ENCODE results near the gene NRK. TPM values are rescaled to one million over a fixed set of nuclear protein-coding genes. Genes with fewer than 3 reads are reported as not detected.

The NRK gene
- polyA plus RNA-seq, 1 donor (not counting 4 experiments of a cell fraction or from before 2014, with no cell fraction given): 0.28 TPM

- Histone ChIP-seq H2AFZ (ENCODE audit: control insufficient read depth, low read length) (no peak overlapping the region), H3K79me2 (ENCODE audit: control insufficient read depth, insufficient read depth, low read length) (no peaks in the 10 kb centered on the region), H3K36me3 (ENCODE audit: control insufficient read depth in 2 of 2, extremely low read depth in 1 of 2, insufficient read depth in 2 of 2, low read length in 2 of 2) (no peaks in the 10 kb centered on the region), H3K4me3 (ENCODE audit: control insufficient read depth in 2 of 3, extremely low read depth in 1 of 3, insufficient read depth in 2 of 3, low read depth in 1 of 3, low read length in 3 of 3) (no peak overlapping the region), H3K9me1 (ENCODE audit: control insufficient read depth, extremely low read depth, insufficient read depth, low read length) (no peaks in the 10 kb centered on the region), H3K9ac (ENCODE audit: control insufficient read depth, extremely low read depth, insufficient read depth, low read length) (no peak overlapping the region), H3K27ac (ENCODE audit: control insufficient read depth, insufficient read depth, low read length) (no peak overlapping the region), H3K4me1 (ENCODE audit: control insufficient read depth, extremely low read depth, insufficient read depth, low read length) (no peaks in the 10 kb centered on the region), H4K20me1 (ENCODE audit: control insufficient read depth, extremely low read depth, insufficient read depth, low read length) (no peaks in the 10 kb centered on the region), H3K27me3 (ENCODE audit: control insufficient read depth, extremely low read depth, insufficient read depth, low read length) (no peaks in the 10 kb centered on the region), H3K9me3 (ENCODE audit: control insufficient read depth, low read depth, low read length) (no peaks in the 10 kb centered on the region), H3K4me2 (ENCODE audit: control insufficient read depth, extremely low read depth, insufficient read depth, low read depth, low read length) (no peak overlapping the region)
- TF ChIP-seq, protein P1, sequence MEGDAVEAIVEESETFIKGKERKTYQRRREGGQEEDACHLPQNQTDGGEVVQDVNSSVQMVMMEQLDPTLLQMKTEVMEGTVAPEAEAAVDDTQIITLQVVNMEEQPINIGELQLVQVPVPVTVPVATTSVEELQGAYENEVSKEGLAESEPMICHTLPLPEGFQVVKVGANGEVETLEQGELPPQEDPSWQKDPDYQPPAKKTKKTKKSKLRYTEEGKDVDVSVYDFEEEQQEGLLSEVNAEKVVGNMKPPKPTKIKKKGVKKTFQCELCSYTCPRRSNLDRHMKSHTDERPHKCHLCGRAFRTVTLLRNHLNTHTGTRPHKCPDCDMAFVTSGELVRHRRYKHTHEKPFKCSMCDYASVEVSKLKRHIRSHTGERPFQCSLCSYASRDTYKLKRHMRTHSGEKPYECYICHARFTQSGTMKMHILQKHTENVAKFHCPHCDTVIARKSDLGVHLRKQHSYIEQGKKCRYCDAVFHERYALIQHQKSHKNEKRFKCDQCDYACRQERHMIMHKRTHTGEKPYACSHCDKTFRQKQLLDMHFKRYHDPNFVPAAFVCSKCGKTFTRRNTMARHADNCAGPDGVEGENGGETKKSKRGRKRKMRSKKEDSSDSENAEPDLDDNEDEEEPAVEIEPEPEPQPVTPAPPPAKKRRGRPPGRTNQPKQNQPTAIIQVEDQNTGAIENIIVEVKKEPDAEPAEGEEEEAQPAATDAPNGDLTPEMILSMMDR (optimal IDR thresholded peaks at IDR 0.05 in 1 of 3, IDR thresholded peaks at IDR 0.05 in 1 of 3, conservative IDR thresholded peaks at IDR 0.05 in 1 of 3; ENCODE audit: extremely low read depth in 1 of 3, insufficient read depth in 2 of 3, low read length in 3 of 3): no peak
- no peak for TF ChIP-seq EZH2 (IDR thresholded peaks at IDR 0.05; ENCODE audit: low read length)
- no peak for DNase-seq (ENCODE audit: low read depth, low spot score)
- dilution Hi-C loops (cut with MboI; ENCODE audit: extremely low pct_ligation_motif_present, low sequenced_read_pairs): no loop called here
- FAIRE-seq: no peak
These were observed 72.4 kb downstream of the NRK start for GRCh38 chrX:105894721-105895120.

DNA sequence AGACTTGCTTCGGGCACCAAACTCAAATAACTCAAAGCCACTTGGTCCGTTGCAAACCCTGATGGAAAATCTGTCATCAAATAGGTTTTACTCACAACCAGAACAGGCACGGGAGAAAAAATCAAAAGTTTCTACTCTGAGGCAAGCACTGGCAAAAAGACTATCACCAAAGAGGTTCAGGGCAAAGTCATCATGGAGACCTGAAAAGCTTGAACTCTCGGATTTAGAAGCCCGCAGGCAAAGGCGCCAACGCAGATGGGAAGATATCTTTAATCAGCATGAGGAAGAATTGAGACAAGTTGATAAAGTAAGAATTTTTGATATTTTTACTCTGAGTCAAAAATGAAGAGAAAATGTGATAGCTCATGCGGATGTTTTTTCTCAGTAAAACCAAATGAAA is 87.2 kb downstream of the NRK start:
- Histone ChIP-seq H3K4me2 (ENCODE audit: control insufficient read depth, extremely low read depth, insufficient read depth, low read depth, low read length) (no peak overlapping the region), H3K4me1 (ENCODE audit: control insufficient read depth, extremely low read depth, insufficient read depth, low read length) (no peaks in the 10 kb centered on the region), H3K27ac (ENCODE audit: control insufficient read depth, insufficient read depth, low read length) (no peak overlapping the region), H3K36me3 (ENCODE audit: control insufficient read depth in 2 of 2, extremely low read depth in 1 of 2, insufficient read depth in 2 of 2, low read length in 2 of 2) (no peaks in the 10 kb centered on the region), H3K79me2 (ENCODE audit: control insufficient read depth, insufficient read depth, low read length) (no peaks in the 10 kb centered on the region), H4K20me1 (ENCODE audit: control insufficient read depth, extremely low read depth, insufficient read depth, low read length) (no peaks in the 10 kb centered on the region), H3K9me1 (ENCODE audit: control insufficient read depth, extremely low read depth, insufficient read depth, low read length) (no peaks in the 10 kb centered on the region), H2AFZ (ENCODE audit: control insufficient read depth, low read length) (no peak overlapping the region), H3K9me3 (ENCODE audit: control insufficient read depth, low read depth, low read length) (no peaks in the 10 kb centered on the region), H3K4me3 (ENCODE audit: control insufficient read depth in 2 of 3, extremely low read depth in 1 of 3, insufficient read depth in 2 of 3, low read depth in 1 of 3, low read length in 3 of 3) (no peak overlapping the region), H3K27me3 (ENCODE audit: control insufficient read depth, extremely low read depth, insufficient read depth, low read length) (no peaks in the 10 kb centered on the region), H3K9ac (ENCODE audit: control insufficient read depth, extremely low read depth, insufficient read depth, low read length) (no peak overlapping the region)
- dilution Hi-C loops (cut with MboI; ENCODE audit: extremely low pct_ligation_motif_present, low sequenced_read_pairs): no loop called here
- no peak for FAIRE-seq
- DNase-seq (ENCODE audit: low read depth, low spot score): no peak
- no peak for TF ChIP-seq EZH2 (IDR thresholded peaks at IDR 0.05; ENCODE audit: low read length)
- TF ChIP-seq, protein P1 (optimal IDR thresholded peaks at IDR 0.05 in 1 of 3, IDR thresholded peaks at IDR 0.05 in 1 of 3, conservative IDR thresholded peaks at IDR 0.05 in 1 of 3; ENCODE audit: extremely low read depth in 1 of 3, insufficient read depth in 2 of 3, low read length in 3 of 3): no peak

Data from keratinocyte (primary cell).